Smooth muscle cell (in vitro differentiated cells): ENCODE measurements around the gene LYZ. TPM values are rescaled to one million over a fixed set of nuclear protein-coding genes. Genes with fewer than 3 reads are reported as not detected.

Source experiments
- DNase-seq: peaks from one replicate; lab custom pipeline; 2025; ENCODE audit not compliant: unreplicated experiment; lab: John Stamatoyannopoulos, UW
- H2AFZ ChIP-seq: fragments of 200-600 bp; sonication (generic); 2 replicates; pipeline ENCODE4 v1.6.0; 2016; ENCODE audit warnings: antibody characterized with exemption, low read depth, mild to moderate bottlenecking
- H3F3A ChIP-seq: fragments of 200-600 bp; sonication (generic); 2 replicates; pipeline ENCODE4 v1.6.0; 2017; ENCODE audit warnings: antibody characterized with exemption, low read depth
- H3K27ac ChIP-seq: fragments of 200-600 bp; sonication (generic); 2 replicates; pipeline ENCODE4 v1.5.1; 2016; ENCODE audit warnings: low read depth, mild to moderate bottlenecking
- H3K27me3 ChIP-seq: fragments of 200-600 bp; sonication (generic); 2 replicates; pipeline ENCODE4 v1.6.1; 2016; ENCODE audit warnings: low read depth, mild to moderate bottlenecking
- H3K36me3 ChIP-seq: fragments of 200-600 bp; sonication (generic); 2 replicates; pipeline ENCODE4 v1.5.1; 2016; ENCODE audit warnings: low read depth
- H3K4me1 ChIP-seq: fragments of 200-600 bp; sonication (generic); 2 replicates; pipeline ENCODE4 v1.5.1; 2016; ENCODE audit warnings: low read depth
- H3K4me2 ChIP-seq: fragments of 200-600 bp; sonication (generic); 2 replicates; pipeline ENCODE4 v1.6.0; 2016; ENCODE audit warnings: mild to moderate bottlenecking
- H3K4me3 ChIP-seq: fragments of 200-600 bp; sonication (generic); 2 replicates; pipeline ENCODE4 v1.5.1; 2016; ENCODE audit warnings: mild to moderate bottlenecking
- H3K79me2 ChIP-seq: fragments of 200-600 bp; sonication (generic); 2 replicates; pipeline ENCODE4 v1.6.0; 2016; ENCODE audit warnings: low read depth, mild to moderate bottlenecking
- H3K9ac ChIP-seq: fragments of 200-600 bp; sonication (generic); 2 replicates; pipeline ENCODE4 v1.6.0; 2016; ENCODE audit warnings: low read depth
- H3K9me3 ChIP-seq: fragments of 200-600 bp; sonication (generic); replicated peaks from 2 replicates; pipeline ENCODE4 v1.5.1; 2016; ENCODE audit warnings: low read depth
- H4K20me1 ChIP-seq: fragments of 200-600 bp; sonication (generic); 2 replicates; pipeline ENCODE4 v1.6.0; 2016; ENCODE audit warnings: low read depth
- WGBS: methylation state at CpG from one replicate; pipeline ENCODE4 v1.1.7; 2016; ENCODE audit warnings: low lambda C conversion rate; 5-methylcytosine and 5-hydroxymethylcytosine counted together
- polyA plus RNA-seq: library from polyadenylated mRNA; unstranded; fragments of >200 nt; fragmentation: Nextera tagmentation; extraction: Ambion mirVana; gene quantifications from 2 replicates; pipeline ENCODE4 v1.2.1, GENCODE V29; 2016
- total RNA-seq: library from RNA; depleted of rRNA; stranded (reverse); fragments of >200 nt; gene quantifications from 2 replicates; pipeline ENCODE4 v1.2.3, GENCODE V29; 2014
- TF ChIP-seq, protein P1 (sequence below): fragments of 200-600 bp; sonication (generic); IDR thresholded peaks from 2 replicates; pipeline ENCODE4 v1.5.1; 2017; ENCODE audit warnings: borderline replicate concordance, mild to moderate bottlenecking, antibody characterized with exemption; ENCODE audit not compliant: insufficient read depth, poor library complexity, severe bottlenecking

The LYZ gene
- total and polyA plus RNA-seq, 2 experiments from 2014 or later: not detected

DNA sequence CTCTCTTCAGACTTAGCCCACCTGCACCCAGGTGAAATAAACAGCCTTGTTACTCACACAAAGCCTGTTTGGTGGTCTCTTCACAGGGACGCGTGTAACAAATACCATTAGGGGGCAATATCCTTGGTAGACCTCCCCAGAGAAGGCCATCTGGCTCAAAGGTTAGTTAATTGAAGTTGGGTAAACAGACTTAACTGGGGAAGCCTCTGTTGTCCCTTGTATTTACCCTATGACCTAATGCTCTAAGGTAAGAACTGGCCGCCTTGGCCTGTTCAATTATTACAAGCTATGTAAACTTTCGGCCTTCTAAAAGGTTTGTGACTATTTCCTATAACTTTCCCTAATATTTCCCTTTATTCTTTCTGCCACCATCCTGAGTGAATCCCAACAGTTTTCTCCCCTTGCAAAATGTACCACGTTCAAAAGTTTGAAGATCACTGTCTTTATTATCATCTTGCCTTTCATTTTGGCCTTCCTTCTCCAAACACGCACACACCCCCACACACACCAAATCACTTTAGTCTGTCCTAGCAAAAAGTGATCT lies 15.3 kb upstream of the LYZ start:
- peaks cover 11% of the 10 kb centered on the region for H3K4me1 ChIP-seq
- no peak overlapping the region for H3K4me3 ChIP-seq
- H2AFZ ChIP-seq: no peak overlapping the region
- no peaks in the 10 kb centered on the region for H3K79me2 ChIP-seq
- H3K9ac ChIP-seq: no peak overlapping the region
- H3K27ac ChIP-seq: no peak overlapping the region
- H3K9me3 ChIP-seq: no peaks in the 10 kb centered on the region
- TF ChIP-seq, protein P1, sequence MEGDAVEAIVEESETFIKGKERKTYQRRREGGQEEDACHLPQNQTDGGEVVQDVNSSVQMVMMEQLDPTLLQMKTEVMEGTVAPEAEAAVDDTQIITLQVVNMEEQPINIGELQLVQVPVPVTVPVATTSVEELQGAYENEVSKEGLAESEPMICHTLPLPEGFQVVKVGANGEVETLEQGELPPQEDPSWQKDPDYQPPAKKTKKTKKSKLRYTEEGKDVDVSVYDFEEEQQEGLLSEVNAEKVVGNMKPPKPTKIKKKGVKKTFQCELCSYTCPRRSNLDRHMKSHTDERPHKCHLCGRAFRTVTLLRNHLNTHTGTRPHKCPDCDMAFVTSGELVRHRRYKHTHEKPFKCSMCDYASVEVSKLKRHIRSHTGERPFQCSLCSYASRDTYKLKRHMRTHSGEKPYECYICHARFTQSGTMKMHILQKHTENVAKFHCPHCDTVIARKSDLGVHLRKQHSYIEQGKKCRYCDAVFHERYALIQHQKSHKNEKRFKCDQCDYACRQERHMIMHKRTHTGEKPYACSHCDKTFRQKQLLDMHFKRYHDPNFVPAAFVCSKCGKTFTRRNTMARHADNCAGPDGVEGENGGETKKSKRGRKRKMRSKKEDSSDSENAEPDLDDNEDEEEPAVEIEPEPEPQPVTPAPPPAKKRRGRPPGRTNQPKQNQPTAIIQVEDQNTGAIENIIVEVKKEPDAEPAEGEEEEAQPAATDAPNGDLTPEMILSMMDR: no peak
- no peak overlapping the region for H3K4me2 ChIP-seq
- WGBS: 92% methylated on average over 6 of the region's 6 CpGs
- no peak for DNase-seq
- no peaks in the 10 kb centered on the region for H4K20me1 ChIP-seq
- H3K36me3 ChIP-seq: no peaks in the 10 kb centered on the region
- H3K27me3 ChIP-seq: peaks cover 26% of the 10 kb centered on the region
- H3F3A ChIP-seq: no peaks in the 10 kb centered on the region

DNA sequence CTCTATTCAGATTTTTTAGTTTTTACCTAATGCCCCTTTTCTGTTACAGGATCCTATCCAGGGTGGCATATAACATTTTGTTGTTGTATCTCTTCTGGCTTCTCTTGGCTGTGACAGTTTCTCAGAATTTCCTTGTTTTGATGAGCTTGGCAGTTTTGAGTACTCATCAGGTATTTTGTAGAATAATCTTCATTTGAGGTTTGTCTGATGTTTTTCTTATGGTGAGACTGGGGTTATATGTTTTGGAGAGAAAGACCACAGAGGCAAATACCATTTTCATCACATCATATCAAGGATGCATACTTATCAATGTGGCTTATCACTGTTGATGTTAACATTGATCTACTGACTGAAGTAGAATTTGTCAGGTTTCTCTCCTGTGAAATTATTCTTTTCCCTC lies 14.0 kb upstream of the LYZ start:
- Histone ChIP-seq H4K20me1 (no peaks in the 10 kb centered on the region), H3K9ac (no peak overlapping the region), H3K79me2 (no peaks in the 10 kb centered on the region), H3K36me3 (no peaks in the 10 kb centered on the region), H3K27ac (no peak overlapping the region), H3K4me2 (no peak overlapping the region), H3K9me3 (no peaks in the 10 kb centered on the region), H3F3A (no peaks in the 10 kb centered on the region), H3K4me3 (no peak overlapping the region), H3K27me3 (peaks cover 16% of the 10 kb centered on the region), H3K4me1 (peaks cover 11% of the 10 kb centered on the region), H2AFZ (no peak overlapping the region)
- TF ChIP-seq, protein P1: no peak
- no peak for DNase-seq

DNA sequence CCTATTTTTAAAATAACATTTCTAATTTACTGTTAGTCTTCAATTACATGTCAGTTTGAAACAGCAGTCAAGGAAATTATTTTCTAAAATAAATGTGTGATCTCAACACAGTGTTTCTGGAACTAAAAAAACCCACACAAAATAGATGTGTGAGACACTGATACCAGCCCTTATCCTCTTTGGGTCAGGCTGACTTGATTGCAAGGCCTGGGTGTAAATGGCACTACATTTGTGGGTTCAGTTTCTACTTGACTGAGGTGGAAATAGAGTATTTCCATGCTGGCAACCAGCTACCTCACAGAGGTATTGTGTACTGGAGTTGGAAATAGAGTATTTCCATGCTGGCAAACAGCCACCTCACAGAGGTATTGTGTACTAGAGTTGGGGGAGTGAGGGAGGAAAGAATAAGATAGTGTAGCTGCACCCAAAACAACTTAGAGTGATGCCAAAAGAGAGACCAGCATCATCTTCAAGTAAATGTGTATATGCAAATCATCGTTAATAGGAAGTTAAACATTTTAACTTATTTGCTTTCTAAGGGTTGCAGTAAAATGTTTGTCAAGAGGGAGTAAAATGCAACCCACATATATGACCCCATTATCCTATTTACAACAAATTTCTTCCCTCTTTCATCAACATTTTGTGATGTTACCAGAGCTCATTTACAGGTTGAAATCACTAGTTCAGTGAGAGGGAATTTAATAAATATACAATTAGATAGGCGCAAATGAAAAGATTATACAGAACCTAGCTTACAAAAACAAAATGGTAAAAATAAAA lies 10.7 kb upstream of the LYZ start:
- Histone ChIP-seq H3K9ac (no peak overlapping the region), H4K20me1 (no peaks in the 10 kb centered on the region), H3K27ac (no peak overlapping the region), H3K36me3 (no peaks in the 10 kb centered on the region), H3K4me1 (peaks cover 5% of the 10 kb centered on the region), H3K4me3 (no peak overlapping the region), H3K4me2 (no peak overlapping the region), H3K79me2 (no peaks in the 10 kb centered on the region), H2AFZ (no peak overlapping the region), H3F3A (no peaks in the 10 kb centered on the region), H3K27me3 (no peaks in the 10 kb centered on the region), H3K9me3 (no peaks in the 10 kb centered on the region)
- DNase-seq: no peak
- 87% methylated on average over 2 of the region's 2 CpGs for WGBS
- TF ChIP-seq, protein P1: no peak
